Stimulated activated CD8-positive, alpha-beta memory T cell treated with anti-CD3 and anti-CD28 coated beads, Interleukin-2, amount 100 ng/mL, for 48 hours (primary cell): ENCODE measurements around the gene LRRC36.
A peak's percentile ranks its signal among the peaks of the same experiment; 100 is the strongest.

ENCODE experiments used
- DNase-seq, 2 donors: peaks; one replicate each; pipeline ENCODE4 v3.0.0-alpha.2; 2020; ENCODE audit warnings: low read depth in 2 of 2

LRRC36 gene

DNA sequence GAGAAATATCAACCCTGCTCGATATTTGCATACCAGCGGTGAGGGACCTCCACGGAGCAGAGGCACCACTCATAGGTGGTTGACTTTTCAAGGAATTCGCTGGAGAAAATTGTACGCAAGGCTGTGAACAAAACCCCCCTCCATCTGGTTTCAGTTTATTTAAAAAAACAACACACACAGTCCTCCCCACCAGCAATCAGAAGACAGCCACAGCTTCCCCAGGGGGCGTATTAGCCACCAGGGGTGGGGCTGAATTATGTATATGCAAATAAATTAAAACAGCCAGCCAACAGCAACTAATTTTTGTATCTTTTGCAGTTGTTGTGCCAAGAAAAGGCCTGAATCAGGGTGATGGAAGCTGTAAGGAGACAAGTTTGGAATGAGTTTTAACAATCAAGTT is 98.4 kb downstream of the LRRC36 start:
- DNase-seq: no peak

GRCh38 chr16:67425580-67425979 is 99.0 kb downstream of the LRRC36 start:
- no peak for DNase-seq

DNA sequence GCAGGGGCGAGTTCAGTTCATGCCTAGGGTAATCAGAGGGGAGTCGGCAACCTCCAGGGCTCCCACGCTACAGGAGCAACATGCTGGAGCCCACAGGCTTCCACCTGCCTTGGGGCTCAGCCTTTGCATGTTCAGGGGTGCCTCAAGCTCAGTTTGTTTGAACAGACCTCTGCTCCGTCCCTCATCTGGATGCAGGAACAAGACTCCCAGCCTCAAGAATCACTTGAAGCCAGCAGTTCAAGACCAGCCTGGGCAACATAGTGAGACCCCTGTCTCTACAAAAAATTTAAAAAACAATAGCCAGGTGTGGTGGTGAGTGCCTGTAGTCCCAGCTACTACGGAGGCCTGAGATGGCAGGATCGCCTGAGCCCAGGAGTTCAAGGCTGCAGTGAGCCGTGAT is 99.4 kb downstream of the LRRC36 start:
- DNase-seq: no peak

GRCh38 chr16:67426950-67427349 is 100.3 kb downstream of the LRRC36 start:
- no peak for DNase-seq

DNA sequence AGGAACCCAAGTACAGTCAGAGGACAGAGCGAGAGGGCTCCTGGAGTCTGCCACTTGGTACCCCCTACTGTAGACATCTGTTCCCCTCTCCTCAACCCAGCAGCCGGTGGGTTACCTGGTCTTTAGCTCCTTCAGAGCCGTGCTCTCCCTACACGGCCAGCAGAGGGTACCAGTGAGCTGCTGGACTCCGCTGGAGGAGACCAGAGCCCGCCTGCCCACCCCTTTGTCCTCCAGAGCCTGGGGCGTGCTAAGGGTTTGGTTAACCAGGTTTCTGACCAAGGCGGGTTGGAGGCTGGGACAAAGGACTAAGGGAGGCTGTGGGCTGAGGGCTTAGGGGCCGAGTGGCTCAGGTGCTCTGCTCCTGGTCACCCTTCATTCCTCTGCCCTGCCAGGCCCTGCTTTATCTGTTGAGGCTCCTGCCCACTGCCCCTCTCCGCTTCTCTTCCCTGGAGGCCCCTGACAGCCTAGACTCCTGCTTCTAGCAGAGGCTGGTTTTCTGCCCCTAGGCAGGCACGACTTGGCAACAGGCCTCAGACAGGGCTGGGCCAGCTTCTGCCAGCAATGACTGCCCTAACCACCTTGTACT is 101.6 kb downstream of the LRRC36 start:
- peak; percentile 43 to 57 for DNase-seq

GRCh38 chr16:67429053-67429798 is 102.6 kb downstream of the LRRC36 start:
- DNase-seq: no peak

- no peak for DNase-seq
Measured at GRCh38 chr16:67429799-67430503, 103.3 kb downstream of the LRRC36 start.

- peak in 1 of 2 donors; percentile 19 for DNase-seq
Measured at GRCh38 chr16:67430504-67430976, 103.9 kb downstream of the LRRC36 start.

GRCh38 chr16:67430977-67431774 is 104.6 kb downstream of the LRRC36 start, which contains the start of gene HSD11B2:
Gene HSD11B2, plus strand, starts transcription at chr16:67431121. Its CDS starts 128 bp downstream, at chr16:67431249.
- peak; percentile 7 to 16 for DNase-seq

DNA sequence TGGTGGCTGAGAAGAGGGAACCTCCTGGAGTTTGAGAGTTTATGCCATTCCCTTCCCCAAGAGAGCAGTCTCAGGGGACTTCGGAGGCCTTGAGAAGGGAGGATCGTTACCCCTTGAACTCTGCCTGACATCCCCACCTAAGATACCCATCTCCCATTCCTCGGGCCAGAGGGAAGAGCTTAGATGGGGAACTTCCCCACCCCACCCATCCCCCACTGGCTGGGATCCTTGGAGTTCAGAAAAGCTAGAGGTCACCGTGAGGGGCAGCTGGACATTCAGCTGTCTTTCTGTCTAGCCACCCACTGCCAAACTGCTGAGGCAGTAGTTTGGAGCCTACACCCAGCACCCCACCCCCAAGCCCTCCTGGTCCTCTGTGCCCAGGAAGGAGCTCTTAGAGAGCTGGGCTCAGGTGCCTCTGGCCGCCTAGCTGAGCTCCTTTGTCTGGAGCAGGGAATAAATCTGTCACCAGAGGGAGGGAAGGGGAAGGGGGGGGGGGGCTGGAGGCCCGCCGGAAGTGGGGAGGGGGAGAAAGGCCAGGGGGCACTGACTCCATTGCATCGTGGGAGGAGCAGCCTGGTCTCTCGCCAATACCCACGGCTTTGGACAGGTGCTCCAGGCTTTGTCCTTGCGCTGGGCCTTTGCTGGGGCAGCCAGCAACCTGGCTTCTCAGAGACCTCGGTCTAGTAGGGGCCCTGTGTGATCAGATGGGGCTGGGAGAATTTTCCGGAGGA is 105.3 kb downstream of the LRRC36 start:
- DNase-seq: no peak

DNA sequence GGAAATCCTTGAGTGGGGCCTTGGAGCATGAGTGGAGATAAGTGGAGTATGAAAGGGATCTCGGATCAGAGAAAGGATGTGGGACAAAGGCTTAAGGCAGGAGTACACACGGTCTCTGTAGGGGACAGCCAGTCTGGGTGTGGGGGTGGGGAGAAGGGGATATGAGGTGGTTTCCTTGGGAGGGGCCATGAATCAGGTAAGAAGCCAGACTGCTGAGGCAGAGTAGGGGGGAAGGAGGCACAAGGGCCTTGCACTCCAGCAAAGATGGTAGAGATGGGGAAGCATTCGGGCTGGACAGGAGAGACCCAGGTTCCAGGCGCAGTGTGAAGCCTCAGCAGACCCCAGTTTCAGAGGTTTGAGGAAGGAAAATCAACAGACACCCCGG is 105.9 kb downstream of the LRRC36 start:
- no peak for DNase-seq

GRCh38 chr16:67433131-67433719 is 106.6 kb downstream of the LRRC36 start:
- no peak for DNase-seq
